NK-92 (cell line): ENCODE data around the gene MOSMO.

Source experiments
- DNase-seq: peaks from one replicate; lab custom pipeline; 2025; ENCODE audit not compliant: unreplicated experiment; lab: John Stamatoyannopoulos, UW

Gene MOSMO

GRCh38 chr16:22132801-22133200 lies 124.9 kb downstream of the MOSMO start:
- no peak for DNase-seq
